A549 (cell line): ENCODE measurements around the gene CDHR1. TPM values are rescaled to one million over a fixed set of nuclear protein-coding genes. Genes with fewer than 3 reads are reported as not detected.
A peak's percentile ranks its signal among the peaks of the same experiment; 100 is the strongest.

Source experiments
- ATAC-seq, 2 experiments: fragments of 200-7000 bp in 1 of 2; fragments of >200 bp in 1 of 2; cut with Nextera tagmentation in 1 of 2; cut with Tn5 transposase in 1 of 2; 3 replicates each; pipeline versions ENCODE4 v1.8.0 to v1.9.1; 2018 to 2020; ENCODE audit warnings: mild to moderate bottlenecking in 1 of 2, moderate library complexity in 1 of 2
- CTCF ChIA-PET: fragments of 300-600 bp; sonication (Branson Sonifier 250); formaldehyde crosslinking; extraction: SDS; loops from one replicate; lab custom pipeline; 2021; ENCODE audit warnings: antibody characterized with exemption, inconsistent platforms; lab: Yijun Ruan, JAX
- POLR2A ChIA-PET: fragments of 350-600 bp; formaldehyde crosslinking; extraction: SDS; loops from one replicate; lab custom pipeline; 2021; ENCODE audit warnings: antibody characterized with exemption, inconsistent platforms; lab: Yijun Ruan, JAX
- DNase-seq, 2 experiments: peaks; one replicate each; pipeline versions ENCODE4 v3.0.0 to v3.0.0-alpha.2; 2011 to 2016; ENCODE audit warnings: low read depth in 1 of 2, low spot score in 1 of 2
- FAIRE-seq: peaks from 2 replicates; lab custom pipeline; 2011; peaks lifted over from hg19 to GRCh38; lab: Jason Lieb, UNC
- H3K27ac ChIP-seq, 2 experiments: fragments of >200 bp; sonication (Bioruptor Twin); formaldehyde crosslinking; 3 replicates each; pipeline ENCODE4 v1.5.1; 2016 to 2017
- H3K4me1 ChIP-seq: fragments of >200 bp; sonication (Bioruptor Twin); formaldehyde crosslinking; 3 replicates; pipeline ENCODE4 v1.6.1; 2016
- H3K4me2 ChIP-seq: fragments of >200 bp; sonication (Bioruptor Twin); formaldehyde crosslinking; 3 replicates; pipeline ENCODE4 v1.6.1; 2016
- H3K4me3 ChIP-seq: fragments of >200 bp; sonication (Bioruptor Twin); formaldehyde crosslinking; 3 replicates; pipeline ENCODE4 v1.5.1; 2016
- H3K9me3 ChIP-seq: fragments of >200 bp; sonication (Bioruptor Twin); formaldehyde crosslinking; 3 replicates; pipeline ENCODE4 v1.6.1; 2016
- CBX2 ChIP-seq: fragments of 200-600 bp; sonication (generic); IDR thresholded peaks from 2 replicates; pipeline ENCODE4 v1.6.1; 2016; ENCODE audit warnings: low read depth, mild to moderate bottlenecking, borderline replicate concordance
- EHF ChIP-seq: fragments of 250-450 bp; sonication (Bioruptor Pico); IDR thresholded peaks from 2 replicates; pipeline ENCODE4 v1.5.0; 2020; ENCODE audit warnings: mild to moderate bottlenecking
- EP300 ChIP-seq, 2 experiments: fragments of >200 bp; sonication (Bioruptor Twin); formaldehyde crosslinking; IDR thresholded peaks; 2 replicates in 1 of 2; 3 replicates in 1 of 2; pipeline ENCODE4 v1.6.1; 2016 to 2017
- ESRRA ChIP-seq: fragments of 150-350 bp; IDR thresholded peaks from 2 replicates; pipeline ENCODE4 v1.6.1; 2014; ENCODE audit warnings: mild to moderate bottlenecking, low read length, borderline replicate concordance
- FOSL2 ChIP-seq, 2 experiments: fragments of 450-650 bp in 1 of 2; fragments of >200 bp in 1 of 2; sonication (Bioruptor Twin) in 1 of 2; formaldehyde crosslinking; IDR thresholded peaks; 2 replicates each; pipeline versions ENCODE4 v1.5.0 to v1.6.1; 2016 to 2020; ENCODE audit warnings: mild to moderate bottlenecking in 1 of 2, moderate library complexity in 1 of 2
- FOXS1 ChIP-seq: fragments of 250-450 bp; sonication (Bioruptor Pico); IDR thresholded peaks from 2 replicates; pipeline ENCODE4 v1.5.0; 2020; ENCODE audit warnings: mild to moderate bottlenecking, moderate library complexity
- HOXB13 ChIP-seq: fragments of 250-450 bp; sonication (Bioruptor Pico); IDR thresholded peaks from 2 replicates; pipeline ENCODE4 v1.5.0; 2020; ENCODE audit warnings: low read depth, mild to moderate bottlenecking, moderate library complexity
- JUN ChIP-seq, 2 experiments: fragments of >200 bp; sonication (Bioruptor Twin); formaldehyde crosslinking; IDR thresholded peaks; 2 replicates in 1 of 2; 3 replicates in 1 of 2; pipeline ENCODE4 v1.6.1; 2016 to 2017
- MAFK ChIP-seq: fragments of 450-650 bp; IDR thresholded peaks from 2 replicates; pipeline ENCODE4 v1.6.1; 2014; ENCODE audit not compliant: partially characterized antibody
- NPAS2 ChIP-seq: fragments of 250-450 bp; sonication (Bioruptor Pico); IDR thresholded peaks from 2 replicates; pipeline ENCODE4 v1.8.0; 2022; ENCODE audit warnings: mild to moderate bottlenecking, moderate library complexity, borderline replicate concordance
- RARB ChIP-seq: fragments of 250-450 bp; sonication (Bioruptor Pico); IDR thresholded peaks from 2 replicates; pipeline ENCODE4 v1.8.0; 2021; ENCODE audit warnings: mild to moderate bottlenecking, moderate library complexity
- RCOR1 ChIP-seq: fragments of 150-350 bp; IDR thresholded peaks from 2 replicates; pipeline ENCODE4 v1.6.1; 2014; ENCODE audit warnings: antibody characterized with exemption, low read length, low read depth
- RFX5 ChIP-seq: fragments of 450-650 bp; IDR thresholded peaks from 2 replicates; pipeline ENCODE4 v1.7.1; 2014; ENCODE audit warnings: antibody characterized with exemption, mild to moderate bottlenecking, moderate library complexity
- TP53 ChIP-seq: fragments of 250-450 bp; sonication (Bioruptor Pico); IDR thresholded peaks from 2 replicates; pipeline ENCODE4 v1.5.0; 2021; ENCODE audit warnings: mild to moderate bottlenecking, moderate library complexity
- ZC3H11A ChIP-seq: fragments of 450-650 bp; IDR thresholded peaks from 2 replicates; pipeline ENCODE4 v1.6.1; 2014; ENCODE audit warnings: antibody characterized with exemption, mild to moderate bottlenecking
- ZFP36 ChIP-seq: fragments of 450-650 bp; IDR thresholded peaks from 2 replicates; pipeline ENCODE4 v1.6.1; 2014; ENCODE audit warnings: borderline replicate concordance; ENCODE audit not compliant: partially characterized antibody
- WGBS: methylation state at CpG from one replicate; pipeline ENCODE4 v1.1.6; 2017; ENCODE audit errors: missing lambda C conversion rate; 5-methylcytosine and 5-hydroxymethylcytosine counted together
- polyA plus RNA-seq, 4 experiments: library from polyadenylated mRNA; depleted of rRNA in 3 of 4; stranded (reverse); fragments of >200 nt; fragmentation: RNase III in 1 of 4; extraction: RNeasy Plus Mini Kit Qiagen cat#74134 plus additional on column Dnase treatment in 1 of 4; gene quantifications; 2 replicates in 3 of 4; 3 replicates in 1 of 4; pipeline ENCODE4 v1.2.3, GENCODE V29; 2011 to 2017
- TF ChIP-seq, protein P1 (sequence below): IDR thresholded peaks from 2 replicates; pipeline ENCODE4 v1.6.1; 2012
- TF ChIP-seq, protein P2 (sequence below): fragments of 150-350 bp; IDR thresholded peaks from 2 replicates; pipeline ENCODE4 v1.6.1; 2014; ENCODE audit warnings: low read depth, mild to moderate bottlenecking, low read length
- TF ChIP-seq, protein P3 (sequence below): fragments of 200-600 bp; sonication (generic); IDR thresholded peaks from 2 replicates; pipeline ENCODE4 v1.6.1; 2016; ENCODE audit warnings: antibody characterized with exemption, mild to moderate bottlenecking, moderate library complexity
- TF ChIP-seq, protein P4 (sequence below): fragments of >200 bp; sonication (Bioruptor Twin); formaldehyde crosslinking; IDR thresholded peaks from 3 replicates; pipeline ENCODE4 v1.6.1; 2016

The CDHR1 gene
- polyA plus RNA-seq, 2 of the 4 experiments (the other 2 are of a cell fraction), result 0.04 to 0.09 TPM

DNA sequence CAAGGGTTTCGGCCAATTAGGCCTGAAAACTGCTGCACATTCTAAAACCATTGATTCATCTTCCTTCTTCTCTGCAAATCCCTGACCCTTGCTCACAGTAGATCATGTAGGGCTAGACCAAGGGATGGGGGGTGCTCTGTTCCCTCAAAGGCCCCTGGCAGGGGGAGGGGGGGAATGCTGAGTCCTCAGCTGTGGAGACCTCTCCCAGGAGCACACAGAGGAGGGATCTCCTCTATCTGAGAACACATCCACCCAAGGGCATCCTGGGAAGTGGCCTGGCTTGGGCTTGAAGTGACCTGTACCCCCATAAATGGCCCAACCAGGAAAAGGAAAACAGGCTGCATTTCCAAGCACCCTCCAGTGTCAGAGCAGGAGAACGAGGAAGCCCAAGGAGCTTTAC is 1.0 kb upstream of the CDHR1 start:
- ChIA-PET POLR2A (no interaction called here), CTCF (interaction anchor here (1.2 kb wide), 1 partner anchor 19 kb away, joined by 3 read pairs; no protein-coding TSS in a partner anchor)
- no peak for DNase-seq
- 80% methylated on average over 2 of the region's 2 CpGs for WGBS
- H3K4me3 ChIP-seq, result no peak overlapping the region
- peaks cover 4% of the 10 kb centered on the region; the same call in 1 of the 3 replicates for H3K4me1 ChIP-seq
- TF ChIP-seq CBX2 (no peak), ZFP36 (no peak), TP53 (CRISPR knock-in tag) (no peak), JUN (IDR thresholded peaks at IDR 0.05) (no peak), RARB (no peak), HOXB13 (no peak), EHF (CRISPR knock-in tag) (no peak)
- TF ChIP-seq, protein P1, sequence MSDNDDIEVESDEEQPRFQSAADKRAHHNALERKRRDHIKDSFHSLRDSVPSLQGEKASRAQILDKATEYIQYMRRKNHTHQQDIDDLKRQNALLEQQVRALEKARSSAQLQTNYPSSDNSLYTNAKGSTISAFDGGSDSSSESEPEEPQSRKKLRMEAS, result no peak
- TF ChIP-seq, protein P2, sequence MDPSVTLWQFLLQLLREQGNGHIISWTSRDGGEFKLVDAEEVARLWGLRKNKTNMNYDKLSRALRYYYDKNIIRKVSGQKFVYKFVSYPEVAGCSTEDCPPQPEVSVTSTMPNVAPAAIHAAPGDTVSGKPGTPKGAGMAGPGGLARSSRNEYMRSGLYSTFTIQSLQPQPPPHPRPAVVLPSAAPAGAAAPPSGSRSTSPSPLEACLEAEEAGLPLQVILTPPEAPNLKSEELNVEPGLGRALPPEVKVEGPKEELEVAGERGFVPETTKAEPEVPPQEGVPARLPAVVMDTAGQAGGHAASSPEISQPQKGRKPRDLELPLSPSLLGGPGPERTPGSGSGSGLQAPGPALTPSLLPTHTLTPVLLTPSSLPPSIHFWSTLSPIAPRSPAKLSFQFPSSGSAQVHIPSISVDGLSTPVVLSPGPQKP, result no peak
- TF ChIP-seq, protein P3, sequence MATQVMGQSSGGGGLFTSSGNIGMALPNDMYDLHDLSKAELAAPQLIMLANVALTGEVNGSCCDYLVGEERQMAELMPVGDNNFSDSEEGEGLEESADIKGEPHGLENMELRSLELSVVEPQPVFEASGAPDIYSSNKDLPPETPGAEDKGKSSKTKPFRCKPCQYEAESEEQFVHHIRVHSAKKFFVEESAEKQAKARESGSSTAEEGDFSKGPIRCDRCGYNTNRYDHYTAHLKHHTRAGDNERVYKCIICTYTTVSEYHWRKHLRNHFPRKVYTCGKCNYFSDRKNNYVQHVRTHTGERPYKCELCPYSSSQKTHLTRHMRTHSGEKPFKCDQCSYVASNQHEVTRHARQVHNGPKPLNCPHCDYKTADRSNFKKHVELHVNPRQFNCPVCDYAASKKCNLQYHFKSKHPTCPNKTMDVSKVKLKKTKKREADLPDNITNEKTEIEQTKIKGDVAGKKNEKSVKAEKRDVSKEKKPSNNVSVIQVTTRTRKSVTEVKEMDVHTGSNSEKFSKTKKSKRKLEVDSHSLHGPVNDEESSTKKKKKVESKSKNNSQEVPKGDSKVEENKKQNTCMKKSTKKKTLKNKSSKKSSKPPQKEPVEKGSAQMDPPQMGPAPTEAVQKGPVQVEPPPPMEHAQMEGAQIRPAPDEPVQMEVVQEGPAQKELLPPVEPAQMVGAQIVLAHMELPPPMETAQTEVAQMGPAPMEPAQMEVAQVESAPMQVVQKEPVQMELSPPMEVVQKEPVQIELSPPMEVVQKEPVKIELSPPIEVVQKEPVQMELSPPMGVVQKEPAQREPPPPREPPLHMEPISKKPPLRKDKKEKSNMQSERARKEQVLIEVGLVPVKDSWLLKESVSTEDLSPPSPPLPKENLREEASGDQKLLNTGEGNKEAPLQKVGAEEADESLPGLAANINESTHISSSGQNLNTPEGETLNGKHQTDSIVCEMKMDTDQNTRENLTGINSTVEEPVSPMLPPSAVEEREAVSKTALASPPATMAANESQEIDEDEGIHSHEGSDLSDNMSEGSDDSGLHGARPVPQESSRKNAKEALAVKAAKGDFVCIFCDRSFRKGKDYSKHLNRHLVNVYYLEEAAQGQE, result no peak
- TF ChIP-seq, protein P4, sequence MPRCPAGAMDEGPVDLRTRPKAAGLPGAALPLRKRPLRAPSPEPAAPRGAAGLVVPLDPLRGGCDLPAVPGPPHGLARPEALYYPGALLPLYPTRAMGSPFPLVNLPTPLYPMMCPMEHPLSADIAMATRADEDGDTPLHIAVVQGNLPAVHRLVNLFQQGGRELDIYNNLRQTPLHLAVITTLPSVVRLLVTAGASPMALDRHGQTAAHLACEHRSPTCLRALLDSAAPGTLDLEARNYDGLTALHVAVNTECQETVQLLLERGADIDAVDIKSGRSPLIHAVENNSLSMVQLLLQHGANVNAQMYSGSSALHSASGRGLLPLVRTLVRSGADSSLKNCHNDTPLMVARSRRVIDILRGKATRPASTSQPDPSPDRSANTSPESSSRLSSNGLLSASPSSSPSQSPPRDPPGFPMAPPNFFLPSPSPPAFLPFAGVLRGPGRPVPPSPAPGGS, result no peak
- H3K27ac ChIP-seq, result no peak overlapping the region
- H3K4me2 ChIP-seq, result no peak overlapping the region
- no peak for FAIRE-seq
- no peaks in the 10 kb centered on the region for H3K9me3 ChIP-seq
- no peak for ATAC-seq

DNA sequence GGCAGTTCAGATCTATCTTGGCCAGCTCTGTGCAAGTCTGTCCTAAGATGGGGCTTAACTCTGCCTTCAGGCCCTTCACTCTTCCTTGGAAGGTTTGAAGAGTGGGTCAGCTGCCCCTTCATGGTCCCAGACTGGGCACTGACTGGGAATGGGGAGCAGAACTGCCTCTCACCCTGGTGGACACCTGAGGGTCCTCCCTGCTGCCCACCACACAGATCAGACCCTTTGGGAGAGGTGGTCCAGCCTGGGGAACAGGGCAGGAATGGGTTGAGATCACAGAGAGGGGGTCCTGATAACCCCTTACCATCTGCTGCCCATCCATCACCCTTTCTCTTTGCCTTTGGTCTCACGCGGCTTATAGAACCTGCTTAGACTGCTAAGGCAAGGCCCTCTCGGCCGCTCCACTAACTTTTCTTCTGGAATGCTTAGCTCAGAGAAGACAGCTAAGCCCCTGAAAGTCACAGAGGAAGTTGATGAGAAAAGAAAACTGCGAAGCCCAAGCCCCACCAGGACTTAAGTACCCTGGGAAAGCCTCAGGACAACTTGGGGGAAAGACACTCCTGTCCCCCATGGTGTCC is 402 bp upstream of the CDHR1 start:
- ChIA-PET POLR2A (no interaction called here), CTCF (interaction anchor here (1.2 to 1.9 kb wide), 2 partner anchors 9 to 19 kb away, joined by 3 to 5 read pairs; no protein-coding TSS in a partner anchor)
- 77% methylated on average over 5 of the region's 5 CpGs for WGBS
- Histone ChIP-seq H3K4me1 (peaks cover 4% of the 10 kb centered on the region; the same call in 1 of the 3 replicates), H3K9me3 (no peaks in the 10 kb centered on the region), H3K4me2 (peak overlapping the region; percentile 96), H3K4me3 (peak overlapping the region; percentile 50), H3K27ac (peak overlapping the region in 1 of 2 experiments; percentile 73; a peak in 1 of 6 replicates)
- DNase-seq, result no peak
- no peak for ATAC-seq
- no peak for TF ChIP-seq ZC3H11A
- TF ChIP-seq, protein P1, result no peak
- no peak for TF ChIP-seq NPAS2 (CRISPR knock-in tag)
- no peak for TF ChIP-seq FOSL2 (IDR thresholded peaks at IDR 0.05)
- TF ChIP-seq FOSL2 (CRISPR knock-in tag; IDR thresholded peaks at IDR 0.05), result no peak
- TF ChIP-seq TP53 (CRISPR knock-in tag), result no peak
- TF ChIP-seq MAFK, result no peak
- no peak for TF ChIP-seq RARB
- TF ChIP-seq, protein P4, result no peak
- TF ChIP-seq ESRRA, result no peak
- TF ChIP-seq EP300 (IDR thresholded peaks at IDR 0.05), result no peak
- TF ChIP-seq HOXB13, result no peak
- TF ChIP-seq FOXS1, result no peak
- no peak for TF ChIP-seq RCOR1
- TF ChIP-seq RFX5, result no peak
- no peak for FAIRE-seq
